Stimulated activated CD4-positive, alpha-beta T cell treated with anti-CD3 and anti-CD28 coated beads, Interleukin-2, amount 100 ng/mL, for 24 hours (primary cell): ENCODE measurements around the gene PCDHGC4.

ENCODE experiments used
- DNase-seq, 2 donors: peaks; one replicate each; pipeline ENCODE4 v3.0.0-alpha.2; 2020

Gene PCDHGC4

GRCh38 chr5:141532726-141533125 lies 47.9 kb downstream of the PCDHGC4 start:
- DNase-seq: no peak

- no peak for DNase-seq
Measured at GRCh38 chr5:141533897-141534296, 49.1 kb downstream of the PCDHGC4 start.

- DNase-seq: no peak
Measured at GRCh38 chr5:141534492-141535213, 49.8 kb downstream of the PCDHGC4 start.
